ES-I3 (cell line): ENCODE results near the gene PLCB4.

Source experiments
- H3K36me3 ChIP-seq: 2 replicates; pipeline ENCODE4 v1.6.1; 2013; ENCODE audit warnings: mild to moderate bottlenecking, low read length, control low read depth, moderate library complexity; ENCODE audit not compliant: insufficient read depth
- H3K4me1 ChIP-seq: 2 replicates; pipeline ENCODE4 v1.6.1; 2013; ENCODE audit warnings: mild to moderate bottlenecking, control low read depth, low read length; ENCODE audit not compliant: insufficient read depth
- H3K9ac ChIP-seq: 2 replicates; pipeline ENCODE4 v1.6.1; 2013; ENCODE audit warnings: low read depth, mild to moderate bottlenecking, low read length, moderate library complexity
- H3K9me3 ChIP-seq: 2 replicates; pipeline ENCODE4 v1.6.1; 2013; ENCODE audit warnings: mild to moderate bottlenecking, low read length, moderate library complexity; ENCODE audit not compliant: control insufficient read depth, insufficient read depth

Gene PLCB4

DNA sequence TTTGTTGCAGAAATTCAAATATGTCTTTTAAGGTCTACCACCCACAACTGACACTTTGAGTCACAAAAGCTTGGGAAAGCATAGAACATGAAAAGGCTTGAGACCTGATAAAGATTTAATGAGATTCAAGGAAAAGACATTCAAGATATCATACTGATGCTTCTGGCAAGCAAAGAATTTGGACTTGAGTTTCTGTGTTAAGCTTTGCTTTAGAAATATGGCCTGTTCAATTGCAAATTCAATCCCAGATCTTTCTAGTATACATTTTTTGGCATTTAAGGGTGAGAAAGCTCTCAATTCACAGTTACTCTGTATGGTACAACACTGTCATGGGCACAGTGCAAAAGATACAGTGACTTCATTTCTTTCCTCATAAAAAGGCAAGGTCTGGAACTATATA, 406.6 kb downstream of the PLCB4 start:
- no peaks in the 10 kb centered on the region for H3K36me3 ChIP-seq
- H3K9me3 ChIP-seq = no peaks in the 10 kb centered on the region
- H3K9ac ChIP-seq = no peak overlapping the region
- H3K4me1 ChIP-seq = no peaks in the 10 kb centered on the region

DNA sequence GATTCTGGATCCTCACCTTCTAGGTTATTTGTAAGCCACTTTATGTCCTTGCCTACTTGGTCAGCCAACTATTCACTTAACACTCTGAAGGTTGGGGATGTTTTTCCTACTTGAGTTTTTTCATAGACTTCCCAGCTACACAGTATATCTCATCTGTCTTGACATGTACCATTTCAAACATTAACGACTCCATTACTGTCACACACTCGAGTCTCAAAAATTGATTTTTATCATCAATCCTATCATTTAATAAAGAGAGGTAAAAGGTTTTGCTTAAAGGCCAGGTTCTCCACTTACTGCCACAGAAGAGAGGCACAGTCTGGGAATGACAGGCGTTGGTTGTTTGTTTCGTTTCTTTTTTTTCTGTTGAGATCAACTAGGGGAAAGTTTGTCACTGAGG, 407.3 kb downstream of the PLCB4 start:
- Histone ChIP-seq H3K9me3 (no peaks in the 10 kb centered on the region), H3K9ac (no peak overlapping the region), H3K36me3 (no peaks in the 10 kb centered on the region), H3K4me1 (no peaks in the 10 kb centered on the region)

DNA sequence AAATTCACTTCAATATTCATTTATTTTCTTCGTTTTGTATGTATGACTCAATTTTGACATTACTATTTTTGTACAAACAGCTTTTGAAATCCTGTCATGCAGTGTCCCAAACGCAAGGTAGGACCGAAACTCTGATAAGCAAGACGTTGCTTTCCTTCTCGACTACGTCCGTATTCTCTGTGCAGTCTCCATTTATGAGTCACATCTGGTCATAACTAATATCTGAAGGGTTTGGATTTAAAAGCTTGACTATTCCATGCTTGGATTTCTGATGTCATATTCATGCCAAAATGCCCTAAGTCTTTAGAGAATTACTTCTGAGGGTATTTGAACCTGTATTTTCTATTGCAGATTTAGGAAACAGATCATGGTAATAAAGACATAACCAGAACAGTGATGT, 407.8 kb downstream of the PLCB4 start:
- no peaks in the 10 kb centered on the region for H3K36me3 ChIP-seq

DNA sequence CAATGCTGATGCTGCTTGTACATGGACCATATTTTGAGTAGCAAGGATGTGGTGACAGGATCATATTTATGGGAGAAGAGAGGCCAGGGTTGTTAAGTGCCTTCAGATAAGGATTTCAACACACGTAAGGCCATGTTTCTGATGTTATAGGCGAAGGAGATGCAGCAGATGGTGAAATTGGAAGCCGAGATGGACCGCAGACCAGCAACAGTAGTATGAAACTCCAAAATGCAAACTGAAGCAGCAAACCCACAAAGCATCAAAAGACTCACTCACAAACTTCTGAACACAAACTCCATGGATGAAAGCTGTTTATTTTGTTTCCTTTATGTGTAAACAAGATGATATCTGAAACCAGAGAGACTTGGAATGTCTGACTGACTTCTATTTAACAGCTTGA, 409.9 kb downstream of the PLCB4 start:
- no peak overlapping the region for H3K9ac ChIP-seq
- H3K9me3 ChIP-seq = no peaks in the 10 kb centered on the region
- H3K4me1 ChIP-seq = no peaks in the 10 kb centered on the region
- H3K36me3 ChIP-seq = no peaks in the 10 kb centered on the region

More for the DNA sequence above, 407.8 kb downstream of the PLCB4 start:
- Histone ChIP-seq H3K9me3 (no peaks in the 10 kb centered on the region), H3K9ac (no peak overlapping the region), H3K4me1 (no peaks in the 10 kb centered on the region)

DNA sequence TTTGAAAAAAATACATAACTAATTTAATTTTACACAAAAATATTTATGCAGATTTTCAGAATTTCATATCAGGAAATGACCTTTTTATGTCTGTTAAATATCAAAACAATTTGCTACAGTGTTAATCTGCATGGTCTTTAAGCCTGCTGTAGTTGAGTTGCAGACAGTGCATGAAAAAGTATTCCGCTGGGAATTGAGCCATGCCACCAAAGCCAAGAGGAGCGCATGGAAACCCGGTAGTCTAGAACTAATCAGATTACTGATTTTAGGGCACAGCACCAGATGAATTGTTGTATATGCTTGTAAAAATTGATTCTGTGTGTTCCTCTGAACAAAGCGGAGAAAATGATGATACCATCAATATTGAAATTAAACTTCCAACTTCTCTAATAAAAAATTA, 411.2 kb downstream of the PLCB4 start:
- no peaks in the 10 kb centered on the region for H3K9me3 ChIP-seq
- no peak overlapping the region for H3K9ac ChIP-seq
- H3K4me1 ChIP-seq = no peaks in the 10 kb centered on the region
- no peaks in the 10 kb centered on the region for H3K36me3 ChIP-seq

DNA sequence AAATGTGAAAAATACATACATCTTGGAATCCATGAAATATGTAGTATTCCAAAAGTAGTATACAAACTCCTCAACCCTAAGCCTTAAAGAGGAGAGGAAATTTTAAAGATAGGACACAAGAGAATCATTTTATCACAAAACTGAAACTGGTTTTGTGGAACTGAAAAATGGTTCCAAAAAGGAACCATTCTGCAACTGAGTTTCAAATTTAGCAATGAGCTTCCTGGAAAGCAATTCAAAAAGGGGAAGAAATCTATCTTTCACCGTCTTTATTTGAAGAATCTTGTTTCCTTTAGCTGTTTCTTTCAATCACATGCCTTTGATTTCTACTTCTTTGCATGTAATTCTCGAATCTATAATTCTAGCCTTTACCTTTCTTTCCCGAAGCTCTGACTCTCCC, 413.3 kb downstream of the PLCB4 start:
- Histone ChIP-seq H3K4me1 (no peaks in the 10 kb centered on the region), H3K9me3 (no peaks in the 10 kb centered on the region), H3K9ac (no peak overlapping the region), H3K36me3 (no peaks in the 10 kb centered on the region)

DNA sequence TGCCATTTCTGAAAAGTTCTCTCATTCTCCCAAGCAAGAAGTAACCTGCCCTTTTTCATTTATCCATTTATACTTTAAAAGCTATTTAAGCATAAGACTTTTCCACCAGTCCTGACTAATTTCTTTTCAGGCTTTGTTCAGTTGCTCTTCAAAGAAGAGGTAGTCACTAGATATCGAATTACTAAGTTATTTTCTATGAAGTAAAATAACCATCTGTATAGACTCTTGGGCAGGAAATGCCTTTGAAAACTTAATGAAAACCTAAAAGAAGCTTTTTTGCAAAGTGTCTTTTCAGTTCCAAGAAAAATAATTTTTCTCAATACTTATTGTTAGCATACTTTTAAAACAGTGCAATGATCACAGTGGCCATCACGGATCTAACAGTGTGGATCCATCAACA, 414.2 kb downstream of the PLCB4 start:
- Histone ChIP-seq H3K9ac (no peak overlapping the region), H3K4me1 (no peaks in the 10 kb centered on the region), H3K9me3 (no peaks in the 10 kb centered on the region), H3K36me3 (no peaks in the 10 kb centered on the region)

DNA sequence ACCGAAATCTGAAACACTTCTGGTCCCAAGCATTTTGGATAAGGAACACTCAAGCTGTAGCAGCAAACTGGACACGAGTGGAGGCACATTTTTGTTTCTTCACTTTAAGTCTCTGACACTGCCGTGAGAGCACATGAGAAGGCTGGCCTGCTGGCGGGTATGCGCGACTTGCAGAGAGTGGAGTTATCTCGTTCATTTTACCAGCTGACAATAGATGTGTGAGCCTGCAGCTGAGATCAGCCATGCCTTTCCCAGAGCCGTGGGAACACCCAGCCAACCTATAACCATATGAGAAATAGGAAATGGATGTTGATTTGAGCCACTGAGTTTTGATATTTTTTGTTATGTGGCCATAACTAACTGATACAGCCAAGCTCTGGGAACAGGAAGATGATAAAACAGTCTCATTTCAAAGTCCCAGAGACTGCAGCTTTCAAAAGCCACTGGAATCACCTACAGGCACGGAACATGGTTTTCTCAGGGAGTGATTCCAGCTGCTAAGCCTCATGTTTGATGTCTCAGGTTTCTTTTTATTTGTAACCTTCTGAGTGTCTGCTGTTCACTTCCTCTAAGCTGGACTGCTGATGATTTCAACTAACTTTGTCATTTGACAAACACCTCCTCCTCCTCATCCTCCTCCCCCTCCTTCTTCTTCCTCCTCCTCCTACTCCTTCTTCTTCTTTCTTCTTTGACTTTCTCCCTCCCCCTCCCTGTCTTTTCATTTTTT, 416.9 kb downstream of the PLCB4 start:
- Histone ChIP-seq H3K9me3 (no peaks in the 10 kb centered on the region), H3K9ac (no peak overlapping the region), H3K36me3 (no peaks in the 10 kb centered on the region), H3K4me1 (no peaks in the 10 kb centered on the region)

DNA sequence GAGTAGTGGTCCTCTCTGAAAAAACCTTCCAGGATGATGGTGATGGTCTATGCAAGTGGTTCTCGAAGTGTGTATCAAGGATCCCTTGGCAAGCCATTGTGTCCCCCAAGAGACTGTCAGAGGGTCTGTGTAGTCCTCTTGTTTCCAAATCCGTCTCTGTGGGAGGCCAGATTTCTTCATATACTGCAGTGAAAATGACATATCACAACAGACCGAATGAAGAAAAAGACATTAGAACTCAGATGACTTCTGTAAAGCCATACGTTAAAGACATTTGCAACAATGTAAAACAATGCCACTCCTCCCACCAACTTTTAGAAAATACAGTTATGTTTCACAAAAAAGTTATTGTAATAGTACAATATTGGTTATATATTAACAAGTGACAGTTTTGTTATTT, 418.3 kb downstream of the PLCB4 start:
- Histone ChIP-seq H3K9me3 (no peaks in the 10 kb centered on the region), H3K36me3 (no peaks in the 10 kb centered on the region), H3K4me1 (no peaks in the 10 kb centered on the region), H3K9ac (no peak overlapping the region)

DNA sequence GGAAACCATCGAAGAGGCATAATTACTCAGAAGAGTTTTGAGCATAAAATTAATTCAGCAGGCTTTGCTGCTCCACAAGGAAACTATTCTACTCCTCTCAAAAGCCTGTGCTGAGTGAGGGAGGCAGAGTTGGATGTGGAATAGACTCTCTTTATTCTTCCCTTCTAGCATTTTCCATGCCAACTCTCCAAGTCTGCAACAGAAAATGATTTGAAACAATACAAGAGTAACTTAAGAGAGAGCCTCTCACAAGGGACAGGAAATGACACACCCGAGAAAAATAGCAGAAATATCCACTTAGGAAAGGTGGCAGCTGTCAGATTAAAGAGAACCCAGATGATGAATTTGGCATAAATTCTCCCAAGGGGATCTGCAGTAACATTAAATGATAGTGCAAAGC, 419.2 kb downstream of the PLCB4 start:
- no peak overlapping the region for H3K9ac ChIP-seq
- no peaks in the 10 kb centered on the region for H3K4me1 ChIP-seq
- H3K36me3 ChIP-seq = no peaks in the 10 kb centered on the region
- no peaks in the 10 kb centered on the region for H3K9me3 ChIP-seq

DNA sequence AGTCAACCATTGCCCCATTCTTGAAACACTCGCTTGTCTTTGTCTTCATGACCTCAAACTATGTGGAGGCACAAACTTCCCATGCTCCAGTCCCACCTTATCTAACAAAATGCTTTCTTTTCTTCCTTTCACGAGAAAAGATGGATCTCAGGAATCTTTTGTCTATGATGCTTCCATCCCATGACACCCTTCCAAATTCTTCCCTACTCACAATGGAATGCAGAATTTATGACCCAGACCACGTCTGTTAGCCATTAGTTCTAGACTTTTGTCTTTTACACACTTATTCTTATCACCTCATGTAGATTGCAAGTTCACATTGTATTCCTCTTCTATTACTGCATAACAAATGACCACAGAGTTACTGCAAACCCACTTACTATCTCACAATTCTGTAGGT, 421.3 kb downstream of the PLCB4 start:
- Histone ChIP-seq H3K4me1 (no peaks in the 10 kb centered on the region), H3K36me3 (no peaks in the 10 kb centered on the region), H3K9ac (no peak overlapping the region), H3K9me3 (no peaks in the 10 kb centered on the region)

DNA sequence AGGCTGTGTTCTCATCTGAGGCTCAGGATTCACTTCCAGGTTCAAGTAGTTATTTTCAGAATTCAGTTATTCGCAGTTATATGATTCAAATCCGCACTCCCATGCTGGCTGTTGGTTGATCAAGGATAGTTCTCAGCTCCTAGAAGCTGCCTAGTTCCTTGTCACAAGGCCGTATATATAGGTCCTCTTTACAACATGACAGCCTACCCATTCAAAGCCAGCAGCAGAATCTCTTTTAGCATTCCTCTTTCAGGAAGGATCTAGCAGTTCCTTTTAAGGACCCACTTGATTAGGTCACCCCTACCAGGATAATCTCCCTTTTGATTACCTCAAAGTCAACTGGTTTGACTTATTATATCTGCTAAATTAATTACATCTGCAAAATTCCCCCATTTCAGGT, 421.7 kb downstream of the PLCB4 start:
- Histone ChIP-seq H3K9ac (no peak overlapping the region), H3K4me1 (no peaks in the 10 kb centered on the region), H3K36me3 (no peaks in the 10 kb centered on the region)

DNA sequence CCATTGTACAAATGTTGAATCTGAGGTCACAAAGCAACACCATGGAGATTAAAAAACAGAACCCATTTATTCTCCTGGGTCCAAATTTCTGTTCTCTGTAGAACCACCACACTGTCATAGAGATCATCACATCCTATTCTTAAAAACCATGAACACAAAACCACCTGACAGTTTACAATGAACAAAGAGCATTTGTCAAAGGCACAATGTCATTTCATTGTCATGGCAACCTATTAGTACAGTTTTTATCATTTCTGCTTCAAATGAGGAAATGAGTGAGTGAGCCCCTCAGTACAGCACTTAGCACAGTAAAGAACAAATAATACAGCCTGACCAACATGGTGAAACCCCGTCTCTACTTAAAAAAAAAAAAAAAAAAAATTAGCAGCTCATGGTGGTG, 422.4 kb downstream of the PLCB4 start:
- H3K36me3 ChIP-seq = no peaks in the 10 kb centered on the region
- no peaks in the 10 kb centered on the region for H3K9me3 ChIP-seq
- H3K9ac ChIP-seq = no peak overlapping the region
- H3K4me1 ChIP-seq = no peaks in the 10 kb centered on the region

More for the DNA sequence above, 421.7 kb downstream of the PLCB4 start:
- no peaks in the 10 kb centered on the region for H3K9me3 ChIP-seq

DNA sequence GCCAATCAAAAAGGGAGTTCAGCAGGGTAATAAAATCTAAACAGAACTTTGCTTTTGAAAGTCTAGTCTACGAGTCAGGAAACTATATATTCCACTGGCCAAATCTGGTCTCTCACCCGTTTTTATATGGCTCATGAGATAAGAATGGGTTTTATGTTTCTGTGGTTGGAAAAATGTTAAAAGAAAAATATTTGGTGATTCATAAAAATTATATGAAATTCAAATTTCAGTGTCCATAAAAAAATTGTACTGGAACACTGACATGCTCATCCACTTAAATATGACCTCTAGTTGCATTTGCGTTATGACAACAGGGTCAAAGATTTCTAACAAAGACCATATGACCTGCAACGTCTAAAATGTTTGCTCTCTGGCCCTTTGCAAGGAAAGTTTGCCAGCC, 423.2 kb downstream of the PLCB4 start:
- H3K9me3 ChIP-seq = no peaks in the 10 kb centered on the region
- no peaks in the 10 kb centered on the region for H3K36me3 ChIP-seq
- H3K9ac ChIP-seq = no peak overlapping the region
- H3K4me1 ChIP-seq = no peaks in the 10 kb centered on the region

DNA sequence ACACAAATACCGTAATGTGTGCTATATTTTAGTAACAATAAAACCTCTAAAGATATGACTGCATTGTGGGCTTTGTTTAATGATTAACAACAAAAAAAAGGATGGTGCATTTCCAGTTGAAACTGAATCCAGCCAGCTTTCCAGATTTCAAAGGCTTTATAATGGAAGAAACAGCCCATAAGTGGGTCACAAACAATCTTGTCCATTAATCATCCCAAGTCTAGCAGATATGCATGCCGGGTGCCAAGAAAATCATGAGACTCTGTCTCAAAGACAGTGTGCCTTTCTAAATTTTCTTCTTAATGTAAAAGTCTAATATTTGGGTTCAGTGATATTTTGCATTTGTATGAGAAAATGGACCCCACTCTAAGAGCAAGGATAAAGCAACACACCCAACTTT, 424.9 kb downstream of the PLCB4 start:
- Histone ChIP-seq H3K36me3 (no peaks in the 10 kb centered on the region), H3K4me1 (no peaks in the 10 kb centered on the region), H3K9me3 (no peaks in the 10 kb centered on the region), H3K9ac (no peak overlapping the region)

DNA sequence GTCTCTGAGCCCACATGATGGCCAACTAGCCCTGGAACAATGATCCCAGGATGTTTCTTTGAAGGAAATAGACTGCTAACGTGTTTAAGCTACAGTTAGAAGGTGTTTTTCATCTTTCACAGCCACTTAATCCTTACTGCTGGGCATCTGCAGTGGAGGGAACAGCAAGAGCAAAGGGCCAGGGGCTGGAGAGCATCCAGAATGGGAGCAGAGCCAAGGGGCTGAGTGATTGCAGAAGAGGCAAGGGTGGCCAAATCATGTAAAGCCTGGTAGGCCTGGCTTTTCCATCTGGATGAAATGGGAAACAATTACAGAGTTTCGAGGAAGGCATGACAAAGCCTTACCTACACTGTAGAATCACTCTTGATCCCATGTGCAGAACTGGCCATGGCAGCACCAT, 426.8 kb downstream of the PLCB4 start:
- Histone ChIP-seq H3K4me1 (no peaks in the 10 kb centered on the region), H3K9ac (no peak overlapping the region), H3K36me3 (no peaks in the 10 kb centered on the region), H3K9me3 (no peaks in the 10 kb centered on the region)
